Measurements from ENCODE around the gene MICAL3. TPM values are rescaled to one million over a fixed set of nuclear protein-coding genes. Genes with fewer than 3 reads are reported as not detected.
A peak's percentile ranks its signal among the peaks of the same experiment; 100 is the strongest.
"Not testable (repeated sequence)": the region's sequence is repeated elsewhere in the genome, so short reads cannot be mapped to it uniquely, and the experiment has no call there.

The MICAL3 gene
- total RNA-seq, 1 donor from 2014 or later: 36.9 TPM

DNA sequence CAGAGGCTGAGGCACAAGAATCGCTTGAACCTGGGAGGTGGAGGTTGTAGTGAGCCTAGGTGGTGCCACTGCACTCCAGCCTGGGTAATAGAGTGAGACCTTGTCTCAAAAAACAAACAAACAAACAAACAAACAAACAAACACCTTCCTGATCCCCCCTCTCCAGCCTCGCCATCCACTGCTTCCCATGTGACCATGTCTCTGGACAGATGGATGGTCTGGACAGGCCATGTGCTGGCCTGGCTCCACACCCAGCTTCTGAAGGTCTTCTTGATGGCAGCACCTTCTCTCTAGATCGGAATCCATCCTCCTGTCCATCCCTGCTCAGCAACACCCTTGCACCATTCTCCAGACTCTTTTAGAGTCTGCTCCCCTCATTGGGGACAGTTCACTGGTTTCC is 42.8 kb upstream of the MICAL3 start:
- intact Hi-C loops (cut with DNase I): no loop called here
- Histone ChIP-seq H3K36me3 (no peaks in the 10 kb centered on the region), H3K4me3 (no peak overlapping the region), H3K27ac (peak overlapping the region; percentile 85 to 97), H3K9me3 (no peaks in the 10 kb centered on the region), H3K27me3 (no peaks in the 10 kb centered on the region), H3K4me1 (peaks cover 9 to 19% of the 10 kb centered on the region in 2 donors)
- DNase-seq (ENCODE audit: low spot score in 2 of 2): no peak
- TF ChIP-seq CTCF (IDR thresholded peaks at IDR 0.05): no peak

DNA sequence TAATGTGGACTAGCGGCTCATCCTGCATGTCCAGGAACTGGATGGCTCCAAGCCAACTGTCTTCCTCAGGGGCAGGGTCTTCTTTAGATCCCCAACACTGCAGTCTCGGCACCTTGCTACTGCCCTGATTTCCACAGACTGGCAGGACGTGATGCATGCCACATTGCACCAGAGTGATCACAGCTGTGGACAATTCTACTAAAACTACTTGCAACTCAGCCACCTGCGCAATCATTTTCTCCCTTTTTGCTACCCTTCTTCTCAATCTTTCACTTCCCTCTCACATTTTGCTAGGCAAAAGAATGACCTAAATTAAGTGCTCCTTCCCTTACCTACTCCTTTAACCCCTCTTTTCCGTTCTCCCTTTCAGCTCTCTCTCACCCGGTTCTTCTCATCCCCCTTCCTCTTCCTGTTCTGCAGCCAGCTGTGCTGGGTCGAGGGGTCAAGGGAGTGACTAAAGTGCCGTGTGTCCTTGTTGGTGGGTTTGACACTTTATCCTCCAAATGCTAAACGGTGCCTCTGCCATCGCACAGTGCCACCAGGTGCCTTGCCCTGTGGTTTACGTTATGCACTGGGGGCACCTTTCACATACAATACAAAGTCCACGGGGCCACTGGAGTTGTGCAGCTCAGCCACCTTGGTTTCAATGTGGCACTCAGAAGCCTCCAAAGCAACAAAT is 42.0 kb upstream of the MICAL3 start:
- Histone ChIP-seq H3K4me1 (peaks cover 9 to 21% of the 10 kb centered on the region in 2 donors), H3K36me3 (no peaks in the 10 kb centered on the region), H3K27me3 (no peaks in the 10 kb centered on the region), H3K27ac (peak overlapping the region; percentile 85 to 97), H3K9me3 (no peaks in the 10 kb centered on the region), H3K4me3 (no peak overlapping the region)
- DNase-seq (ENCODE audit: low spot score in 2 of 2): no peak
- TF ChIP-seq CTCF (IDR thresholded peaks at IDR 0.05): no peak
- intact Hi-C loops (cut with DNase I): no loop called here

DNA sequence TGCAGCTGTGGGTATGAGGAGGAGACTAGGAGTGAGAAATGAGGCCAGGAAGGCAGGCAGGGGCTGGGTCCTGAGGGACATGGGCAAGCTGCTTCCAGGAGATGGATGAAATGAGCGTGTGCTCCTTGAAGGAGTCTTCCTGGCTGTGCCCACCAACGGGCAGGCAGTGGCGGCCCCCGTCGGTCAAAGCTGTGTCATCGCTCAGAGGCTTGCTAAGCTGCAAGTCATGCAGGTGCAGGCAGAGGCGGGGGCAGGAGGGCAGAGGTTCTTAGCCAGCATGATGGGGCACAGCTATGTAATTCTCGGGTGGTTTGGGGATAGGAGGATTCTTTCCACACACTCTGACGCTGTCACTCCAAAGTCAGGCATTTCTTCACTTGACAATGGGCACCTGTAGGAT is 40.9 kb upstream of the MICAL3 start:
- Histone ChIP-seq H3K9me3 (no peaks in the 10 kb centered on the region), H3K36me3 (no peaks in the 10 kb centered on the region), H3K27ac (no peak overlapping the region), H3K4me3 (no peak overlapping the region), H3K27me3 (no peaks in the 10 kb centered on the region), H3K4me1 (peaks cover 9 to 24% of the 10 kb centered on the region in 2 donors)
- intact Hi-C loops (cut with DNase I): no loop called here
- no peak for DNase-seq (ENCODE audit: low spot score in 2 of 2)
- TF ChIP-seq CTCF (IDR thresholded peaks at IDR 0.05): no peak

DNA sequence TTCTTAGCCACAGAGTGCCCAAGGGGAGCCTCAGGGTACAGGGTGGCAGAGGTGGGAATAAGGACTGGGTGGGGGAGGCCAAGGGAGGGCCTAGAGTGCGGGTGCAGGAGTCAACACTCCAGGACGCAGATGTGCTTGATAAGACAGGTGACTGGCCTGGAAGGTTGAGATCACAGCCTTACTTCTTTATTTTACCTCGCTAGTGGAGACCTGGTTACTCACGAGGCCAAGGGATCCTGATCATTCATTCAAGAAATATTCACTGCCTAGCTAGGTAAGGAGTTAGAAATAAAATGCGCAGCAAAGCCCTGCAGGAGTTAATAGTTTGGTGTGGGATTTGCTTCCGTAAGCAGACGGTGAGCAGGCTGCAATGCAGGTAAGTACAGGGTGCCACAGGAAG is 40.3 kb upstream of the MICAL3 start:
- Histone ChIP-seq H3K27ac (no peak overlapping the region), H3K36me3 (no peaks in the 10 kb centered on the region), H3K27me3 (no peaks in the 10 kb centered on the region), H3K4me3 (no peak overlapping the region), H3K4me1 (peaks cover 9 to 24% of the 10 kb centered on the region in 2 donors), H3K9me3 (no peaks in the 10 kb centered on the region)
- no peak for DNase-seq (ENCODE audit: low spot score in 2 of 2)
- intact Hi-C loops (cut with DNase I): no loop called here
- no peak for TF ChIP-seq CTCF (IDR thresholded peaks at IDR 0.05)

- H3K36me3 ChIP-seq; intact Hi-C loops (cut with DNase I); DNase-seq (ENCODE audit: low spot score in 2 of 2); H3K27ac ChIP-seq; H3K9me3 ChIP-seq; H3K27me3 ChIP-seq; H3K4me3 ChIP-seq: not testable (repeated sequence)
- peaks cover 9 to 19% of the 10 kb centered on the region in 2 donors for H3K4me1 ChIP-seq
These were observed 39.4 kb upstream of the MICAL3 start for GRCh38 chr22:18063715-18064114.

GRCh38 chr22:18063306-18063705 is 38.9 kb upstream of the MICAL3 start:
- H3K4me3 ChIP-seq: no peak overlapping the region
- H3K36me3 ChIP-seq: no peaks in the 10 kb centered on the region
- intact Hi-C loops (cut with DNase I): no loop called here
- H3K27me3 ChIP-seq: no peaks in the 10 kb centered on the region
- peaks cover 9 to 18% of the 10 kb centered on the region in 2 donors for H3K4me1 ChIP-seq
- no peak for TF ChIP-seq CTCF (IDR thresholded peaks at IDR 0.05)
- H3K9me3 ChIP-seq: no peaks in the 10 kb centered on the region
- no peak for DNase-seq (ENCODE audit: low spot score in 2 of 2)
- H3K27ac ChIP-seq: no peak overlapping the region

Data from ascending aorta (tissue), 2 donors.